Prostate gland (tissue), 2 donors: ENCODE measurements around the gene IGF2BP2.

Source experiments
- POLR2A ChIP-seq: fragments of 450-650 bp; IDR thresholded peaks from one replicate; pipeline ENCODE4 v1.6.1; 2016; ENCODE audit warnings: antibody characterized with exemption, mild to moderate bottlenecking
- POLR2AphosphoS5 ChIP-seq: sonication (generic); formaldehyde crosslinking; IDR thresholded peaks from one replicate; pipeline ENCODE4 v1.6.1; 2017; ENCODE audit warnings: antibody characterized with exemption
- TF ChIP-seq, protein P1 (sequence below), 4 experiments: fragments of 200-600 bp in 2 of 4; fragments of 450-650 bp in 2 of 4; sonication (generic) in 2 of 4; IDR thresholded peaks; 1 replicate in 3 of 4; 2 replicates in 1 of 4; pipeline ENCODE4 v1.5.1; 2016 to 2019; ENCODE audit warnings: antibody characterized with exemption in 4 of 4, mild to moderate bottlenecking in 2 of 4, moderate library complexity in 2 of 4

DNA sequence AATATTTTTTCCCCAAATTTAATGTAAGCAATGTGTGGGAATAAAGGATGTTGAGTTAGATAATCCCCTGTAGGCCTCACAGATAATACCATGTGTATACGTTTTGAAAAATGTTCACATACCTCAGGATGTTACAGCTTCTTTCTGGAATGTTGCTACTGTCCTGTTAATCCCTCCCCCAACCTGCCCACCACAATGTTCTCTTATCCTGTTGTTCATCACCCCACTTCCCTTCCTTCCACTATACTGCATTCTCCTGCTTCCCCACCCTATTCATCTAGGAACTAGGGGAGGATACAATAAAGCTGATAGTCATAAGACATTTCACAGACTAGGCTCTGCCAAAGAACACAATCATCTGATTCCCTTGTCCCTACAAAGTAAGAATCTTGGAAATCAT lies 92.1 kb downstream of the IGF2BP2 start:
- TF ChIP-seq, protein P1, sequence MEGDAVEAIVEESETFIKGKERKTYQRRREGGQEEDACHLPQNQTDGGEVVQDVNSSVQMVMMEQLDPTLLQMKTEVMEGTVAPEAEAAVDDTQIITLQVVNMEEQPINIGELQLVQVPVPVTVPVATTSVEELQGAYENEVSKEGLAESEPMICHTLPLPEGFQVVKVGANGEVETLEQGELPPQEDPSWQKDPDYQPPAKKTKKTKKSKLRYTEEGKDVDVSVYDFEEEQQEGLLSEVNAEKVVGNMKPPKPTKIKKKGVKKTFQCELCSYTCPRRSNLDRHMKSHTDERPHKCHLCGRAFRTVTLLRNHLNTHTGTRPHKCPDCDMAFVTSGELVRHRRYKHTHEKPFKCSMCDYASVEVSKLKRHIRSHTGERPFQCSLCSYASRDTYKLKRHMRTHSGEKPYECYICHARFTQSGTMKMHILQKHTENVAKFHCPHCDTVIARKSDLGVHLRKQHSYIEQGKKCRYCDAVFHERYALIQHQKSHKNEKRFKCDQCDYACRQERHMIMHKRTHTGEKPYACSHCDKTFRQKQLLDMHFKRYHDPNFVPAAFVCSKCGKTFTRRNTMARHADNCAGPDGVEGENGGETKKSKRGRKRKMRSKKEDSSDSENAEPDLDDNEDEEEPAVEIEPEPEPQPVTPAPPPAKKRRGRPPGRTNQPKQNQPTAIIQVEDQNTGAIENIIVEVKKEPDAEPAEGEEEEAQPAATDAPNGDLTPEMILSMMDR (IDR thresholded peaks at IDR 0.05) = no peak
- TF ChIP-seq POLR2A (no peak), POLR2AphosphoS5 (no peak)
